SW 1271 (cell line): Measurements from ENCODE around the gene BRI3.
"Not testable (repeated sequence)": the region's sequence is repeated elsewhere in the genome, so short reads cannot be mapped to it uniquely, and the experiment has no call there.

Experiments used
- DNase-seq, 2 experiments: peaks; one replicate each; lab custom pipeline; 2025; lab: John Stamatoyannopoulos, UW

The BRI3 gene

GRCh38 chr7:98312201-98312600, 30.7 kb downstream of the BRI3 start:
- no peak for DNase-seq

GRCh38 chr7:98314469-98314868, 33.0 kb downstream of the BRI3 start:
- DNase-seq: no peak

- no peak for DNase-seq
Measured at GRCh38 chr7:98315318-98315993, 34.0 kb downstream of the BRI3 start.

- not testable (repeated sequence) for DNase-seq
Measured at GRCh38 chr7:98315994-98316527, 34.6 kb downstream of the BRI3 start.

GRCh38 chr7:98317366-98318040, 36.0 kb downstream of the BRI3 start:
- DNase-seq: no peak

- DNase-seq: no peak
Measured at GRCh38 chr7:98319176-98319575, 37.7 kb downstream of the BRI3 start.

- DNase-seq: no peak
Measured at GRCh38 chr7:98321301-98321700, 39.8 kb downstream of the BRI3 start.

GRCh38 chr7:98322331-98323270, 41.1 kb downstream of the BRI3 start:
- DNase-seq: no peak

- no peak for DNase-seq
Measured at GRCh38 chr7:98323597-98324322, 42.3 kb downstream of the BRI3 start.

GRCh38 chr7:98324782-98325181, 43.3 kb downstream of the BRI3 start:
- DNase-seq: no peak

GRCh38 chr7:98329100-98329790, 47.8 kb downstream of the BRI3 start:
- DNase-seq: no peak

GRCh38 chr7:98329791-98330373, 48.4 kb downstream of the BRI3 start:
- DNase-seq: no peak

- DNase-seq: no peak
Measured at GRCh38 chr7:98330926-98331529, 49.5 kb downstream of the BRI3 start.

GRCh38 chr7:98334081-98334480, 52.6 kb downstream of the BRI3 start:
- no peak for DNase-seq

- no peak for DNase-seq
Measured at GRCh38 chr7:98335411-98335977, 54.0 kb downstream of the BRI3 start.

- DNase-seq: no peak
Measured at GRCh38 chr7:98338441-98338840, 57.0 kb downstream of the BRI3 start.

- no peak for DNase-seq
Measured at GRCh38 chr7:98339043-98339442, 57.6 kb downstream of the BRI3 start.

GRCh38 chr7:98341106-98341505, 59.6 kb downstream of the BRI3 start:
- no peak for DNase-seq
